HepG2 (cell line): ENCODE results near the gene RGPD3. TPM values are rescaled to one million over a fixed set of nuclear protein-coding genes. Genes with fewer than 3 reads are reported as not detected.

Source experiments
- CHCHD3 ChIP-seq: sonication (generic); formaldehyde crosslinking; IDR thresholded peaks from 2 replicates; pipeline ENCODE4 v1.8.0; 2022; ENCODE audit warnings: mild to moderate bottlenecking, missing genetic modification reagents, moderate library complexity
- HOMEZ ChIP-seq: IDR thresholded peaks from 2 replicates; pipeline ENCODE4 v1.6.1; 2016; ENCODE audit warnings: low read depth
- MAFF ChIP-seq: IDR thresholded peaks from 2 replicates; pipeline ENCODE4 v1.6.1; 2011; ENCODE audit warnings: low read depth, low read length, improper control_type of control experiment
- NFYC ChIP-seq: IDR thresholded peaks from 2 replicates; pipeline ENCODE4 v1.6.1; 2016; ENCODE audit warnings: missing genetic modification reagents, missing compliant biosample characterization
- ZNF124 ChIP-seq: sonication (generic); formaldehyde crosslinking; IDR thresholded peaks from 2 replicates; pipeline ENCODE4 v1.4.0; 2020; ENCODE audit warnings: missing genetic modification reagents
- ZNF253 ChIP-seq: sonication (generic); formaldehyde crosslinking; IDR thresholded peaks from 2 replicates; pipeline ENCODE4 v1.8.0; 2022; ENCODE audit warnings: mild to moderate bottlenecking, missing genetic modification reagents, borderline replicate concordance
- polyA plus RNA-seq, 8 experiments: library from polyadenylated mRNA; depleted of rRNA in 3 of 8; stranded (reverse) in 7 of 8; unstranded in 1 of 8; fragments of >200 nt; fragmentation: Illumina TruSeq in 4 of 8; extraction: Trizol in 4 of 8; gene quantifications; 2 replicates each; pipeline versions ENCODE4 v1.2.1 to v1.2.3, GENCODE V29; 2011 to 2016; ENCODE audit warnings: low read depth in 4 of 8, missing spikeins in 1 of 8, mixed read lengths in 1 of 8; ENCODE audit not compliant: insufficient read depth in 1 of 8
- total RNA-seq, 5 experiments: library from RNA; depleted of rRNA; stranded (reverse); fragments of >200 nt; fragmentation: Illumina TruSeq; extraction: Trizol; gene quantifications; 2 replicates each; pipeline ENCODE4 v1.2.3, GENCODE V29; 2016; ENCODE audit warnings: low read depth in 1 of 5
- TF ChIP-seq, protein P1 (sequence below): sonication (generic); formaldehyde crosslinking; IDR thresholded peaks from 2 replicates; pipeline ENCODE4 v1.5.1; 2020; ENCODE audit warnings: mild to moderate bottlenecking, missing genetic modification reagents, borderline replicate concordance

RGPD3 gene
- total and polyA plus RNA-seq, 2 of the 13 experiments (the other 11 are each of a cell fraction or from before 2014, with no cell fraction given) = 0.13 to 0.24 TPM

GRCh38 chr2:106343274-106343673, 124.9 kb downstream of the RGPD3 start (continued):
- TF ChIP-seq, protein P1, sequence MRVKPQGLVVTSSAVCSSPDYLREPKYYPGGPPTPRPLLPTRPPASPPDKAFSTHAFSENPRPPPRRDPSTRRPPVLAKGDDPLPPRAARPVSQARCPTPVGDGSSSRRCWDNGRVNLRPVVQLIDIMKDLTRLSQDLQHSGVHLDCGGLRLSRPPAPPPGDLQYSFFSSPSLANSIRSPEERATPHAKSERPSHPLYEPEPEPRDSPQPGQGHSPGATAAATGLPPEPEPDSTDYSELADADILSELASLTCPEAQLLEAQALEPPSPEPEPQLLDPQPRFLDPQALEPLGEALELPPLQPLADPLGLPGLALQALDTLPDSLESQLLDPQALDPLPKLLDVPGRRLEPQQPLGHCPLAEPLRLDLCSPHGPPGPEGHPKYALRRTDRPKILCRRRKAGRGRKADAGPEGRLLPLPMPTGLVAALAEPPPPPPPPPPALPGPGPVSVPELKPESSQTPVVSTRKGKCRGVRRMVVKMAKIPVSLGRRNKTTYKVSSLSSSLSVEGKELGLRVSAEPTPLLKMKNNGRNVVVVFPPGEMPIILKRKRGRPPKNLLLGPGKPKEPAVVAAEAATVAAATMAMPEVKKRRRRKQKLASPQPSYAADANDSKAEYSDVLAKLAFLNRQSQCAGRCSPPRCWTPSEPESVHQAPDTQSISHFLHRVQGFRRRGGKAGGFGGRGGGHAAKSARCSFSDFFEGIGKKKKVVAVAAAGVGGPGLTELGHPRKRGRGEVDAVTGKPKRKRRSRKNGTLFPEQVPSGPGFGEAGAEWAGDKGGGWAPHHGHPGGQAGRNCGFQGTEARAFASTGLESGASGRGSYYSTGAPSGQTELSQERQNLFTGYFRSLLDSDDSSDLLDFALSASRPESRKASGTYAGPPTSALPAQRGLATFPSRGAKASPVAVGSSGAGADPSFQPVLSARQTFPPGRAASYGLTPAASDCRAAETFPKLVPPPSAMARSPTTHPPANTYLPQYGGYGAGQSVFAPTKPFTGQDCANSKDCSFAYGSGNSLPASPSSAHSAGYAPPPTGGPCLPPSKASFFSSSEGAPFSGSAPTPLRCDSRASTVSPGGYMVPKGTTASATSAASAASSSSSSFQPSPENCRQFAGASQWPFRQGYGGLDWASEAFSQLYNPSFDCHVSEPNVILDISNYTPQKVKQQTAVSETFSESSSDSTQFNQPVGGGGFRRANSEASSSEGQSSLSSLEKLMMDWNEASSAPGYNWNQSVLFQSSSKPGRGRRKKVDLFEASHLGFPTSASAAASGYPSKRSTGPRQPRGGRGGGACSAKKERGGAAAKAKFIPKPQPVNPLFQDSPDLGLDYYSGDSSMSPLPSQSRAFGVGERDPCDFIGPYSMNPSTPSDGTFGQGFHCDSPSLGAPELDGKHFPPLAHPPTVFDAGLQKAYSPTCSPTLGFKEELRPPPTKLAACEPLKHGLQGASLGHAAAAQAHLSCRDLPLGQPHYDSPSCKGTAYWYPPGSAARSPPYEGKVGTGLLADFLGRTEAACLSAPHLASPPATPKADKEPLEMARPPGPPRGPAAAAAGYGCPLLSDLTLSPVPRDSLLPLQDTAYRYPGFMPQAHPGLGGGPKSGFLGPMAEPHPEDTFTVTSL (CRISPR knock-in tag) = no peak
- TF ChIP-seq HOMEZ (CRISPR knock-in tag) (no peak), ZNF253 (CRISPR knock-in tag) (no peak), MAFF (no peak), CHCHD3 (CRISPR knock-in tag) (no peak), ZNF124 (no peak), NFYC (CRISPR knock-in tag) (no peak)
